Measurements from ENCODE around the gene VCAM1. TPM values are rescaled to one million over a fixed set of nuclear protein-coding genes. Genes with fewer than 3 reads are reported as not detected.

The VCAM1 gene
- total RNA-seq, 1 experiment from 2014 or later, result 0.94 TPM

DNA sequence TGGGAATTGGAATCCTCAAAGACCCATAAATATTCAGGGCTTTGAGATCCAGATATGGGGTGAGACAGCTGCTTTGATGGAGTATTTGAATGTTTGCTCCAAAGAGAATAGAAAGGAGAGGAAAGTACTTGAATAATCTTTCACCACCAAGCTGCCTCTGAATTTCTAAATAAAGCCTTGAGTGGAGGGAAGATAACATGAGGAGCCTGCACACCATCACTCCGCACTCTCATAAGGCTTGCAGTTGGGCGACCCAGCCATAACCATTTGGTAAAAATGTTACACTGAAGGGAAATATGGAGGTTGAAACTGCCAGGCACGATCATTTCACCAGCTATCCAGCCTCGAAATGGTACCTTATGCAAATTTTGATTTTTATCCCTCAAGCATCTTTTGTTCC, 38.4 kb downstream of the VCAM1 start:
- H3K4me3 Mint-ChIP-seq (ENCODE audit: low read depth, unreplicated experiment), result no peak overlapping the region
- no peak overlapping the region for H3K27ac Mint-ChIP-seq (ENCODE audit: unreplicated experiment)
- H3K9me3 Mint-ChIP-seq (ENCODE audit: low read depth, unreplicated experiment), result no peaks in the 10 kb centered on the region
- DNase-seq, result no peak
- H3K27me3 Mint-ChIP-seq (ENCODE audit: unreplicated experiment), result no peaks in the 10 kb centered on the region
- no peaks in the 10 kb centered on the region for H3K36me3 Mint-ChIP-seq (ENCODE audit: insufficient read depth, unreplicated experiment)
- intact Hi-C loops (cut with micrococcal nuclease; ENCODE audit: unreplicated experiment), result no loop called here
- TF ChIP-seq, protein P1, sequence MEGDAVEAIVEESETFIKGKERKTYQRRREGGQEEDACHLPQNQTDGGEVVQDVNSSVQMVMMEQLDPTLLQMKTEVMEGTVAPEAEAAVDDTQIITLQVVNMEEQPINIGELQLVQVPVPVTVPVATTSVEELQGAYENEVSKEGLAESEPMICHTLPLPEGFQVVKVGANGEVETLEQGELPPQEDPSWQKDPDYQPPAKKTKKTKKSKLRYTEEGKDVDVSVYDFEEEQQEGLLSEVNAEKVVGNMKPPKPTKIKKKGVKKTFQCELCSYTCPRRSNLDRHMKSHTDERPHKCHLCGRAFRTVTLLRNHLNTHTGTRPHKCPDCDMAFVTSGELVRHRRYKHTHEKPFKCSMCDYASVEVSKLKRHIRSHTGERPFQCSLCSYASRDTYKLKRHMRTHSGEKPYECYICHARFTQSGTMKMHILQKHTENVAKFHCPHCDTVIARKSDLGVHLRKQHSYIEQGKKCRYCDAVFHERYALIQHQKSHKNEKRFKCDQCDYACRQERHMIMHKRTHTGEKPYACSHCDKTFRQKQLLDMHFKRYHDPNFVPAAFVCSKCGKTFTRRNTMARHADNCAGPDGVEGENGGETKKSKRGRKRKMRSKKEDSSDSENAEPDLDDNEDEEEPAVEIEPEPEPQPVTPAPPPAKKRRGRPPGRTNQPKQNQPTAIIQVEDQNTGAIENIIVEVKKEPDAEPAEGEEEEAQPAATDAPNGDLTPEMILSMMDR (IDR thresholded peaks at IDR 0.05; ENCODE audit: unreplicated experiment), result no peak
- no peaks in the 10 kb centered on the region for H3K4me1 Mint-ChIP-seq (ENCODE audit: low read depth, unreplicated experiment)
- CTCF ChIA-PET, result no interaction called here
- BruUV-seq (replicated peaks), result no TSS peak

DNA sequence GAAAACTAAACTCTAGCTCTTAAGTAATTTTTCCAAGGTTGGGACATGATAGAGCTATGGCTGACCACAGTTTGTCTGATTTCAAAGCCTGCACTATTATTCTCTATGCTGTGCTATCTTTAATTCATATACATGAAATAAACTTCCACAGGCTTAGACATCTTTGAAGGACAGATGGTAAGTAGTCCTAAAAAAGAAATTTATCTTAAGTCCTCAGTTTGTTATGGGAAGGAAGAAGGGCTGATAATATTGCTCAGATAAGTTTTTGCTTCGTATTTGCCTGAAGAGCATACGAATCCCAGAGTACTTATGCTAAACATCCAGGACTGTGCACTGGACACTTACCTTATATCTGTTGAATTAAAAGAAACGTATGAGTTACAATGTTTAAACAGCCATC, 39.6 kb downstream of the VCAM1 start:
- CTCF ChIA-PET, result no interaction called here
- Mint-ChIP-seq H3K27me3 (ENCODE audit: unreplicated experiment) (no peaks in the 10 kb centered on the region), H3K36me3 (ENCODE audit: insufficient read depth, unreplicated experiment) (no peaks in the 10 kb centered on the region), H3K4me3 (ENCODE audit: low read depth, unreplicated experiment) (no peak overlapping the region), H3K27ac (ENCODE audit: unreplicated experiment) (no peak overlapping the region), H3K4me1 (ENCODE audit: low read depth, unreplicated experiment) (no peaks in the 10 kb centered on the region), H3K9me3 (ENCODE audit: low read depth, unreplicated experiment) (no peaks in the 10 kb centered on the region)
- TF ChIP-seq, protein P1 (IDR thresholded peaks at IDR 0.05; ENCODE audit: unreplicated experiment), result no peak
- DNase-seq, result no peak
- no TSS peak for BruUV-seq (replicated peaks)
- intact Hi-C loops (cut with micrococcal nuclease; ENCODE audit: unreplicated experiment), result no loop called here

DNA sequence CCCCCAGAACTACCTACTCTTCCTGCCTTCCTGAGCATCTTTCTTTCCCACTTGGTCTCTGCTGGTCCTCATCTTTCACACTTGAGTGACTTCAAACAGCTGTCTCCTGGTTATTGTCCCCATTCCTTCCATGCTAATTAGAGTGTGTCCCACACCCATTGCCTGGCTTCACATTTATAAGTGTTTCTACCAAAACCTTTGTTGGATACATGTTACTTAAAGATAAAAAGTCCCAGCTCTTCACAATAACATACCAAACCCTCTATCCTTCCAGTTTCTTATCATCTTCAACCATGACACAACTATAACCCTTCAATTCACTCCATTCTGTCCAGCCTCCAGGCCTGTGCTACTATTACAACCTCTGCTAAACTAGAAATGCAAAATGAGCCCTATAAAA, 41.0 kb downstream of the VCAM1 start:
- Mint-ChIP-seq H3K4me3 (ENCODE audit: low read depth, unreplicated experiment) (no peak overlapping the region), H3K9me3 (ENCODE audit: low read depth, unreplicated experiment) (no peaks in the 10 kb centered on the region), H3K27ac (ENCODE audit: unreplicated experiment) (no peak overlapping the region), H3K36me3 (ENCODE audit: insufficient read depth, unreplicated experiment) (no peaks in the 10 kb centered on the region), H3K27me3 (ENCODE audit: unreplicated experiment) (no peaks in the 10 kb centered on the region), H3K4me1 (ENCODE audit: low read depth, unreplicated experiment) (no peaks in the 10 kb centered on the region)
- TF ChIP-seq, protein P1 (IDR thresholded peaks at IDR 0.05; ENCODE audit: unreplicated experiment), result no peak
- BruUV-seq (replicated peaks), result no TSS peak
- DNase-seq, result no peak
- intact Hi-C loops (cut with micrococcal nuclease; ENCODE audit: unreplicated experiment), result no loop called here
- CTCF ChIA-PET, result no interaction called here

DNA sequence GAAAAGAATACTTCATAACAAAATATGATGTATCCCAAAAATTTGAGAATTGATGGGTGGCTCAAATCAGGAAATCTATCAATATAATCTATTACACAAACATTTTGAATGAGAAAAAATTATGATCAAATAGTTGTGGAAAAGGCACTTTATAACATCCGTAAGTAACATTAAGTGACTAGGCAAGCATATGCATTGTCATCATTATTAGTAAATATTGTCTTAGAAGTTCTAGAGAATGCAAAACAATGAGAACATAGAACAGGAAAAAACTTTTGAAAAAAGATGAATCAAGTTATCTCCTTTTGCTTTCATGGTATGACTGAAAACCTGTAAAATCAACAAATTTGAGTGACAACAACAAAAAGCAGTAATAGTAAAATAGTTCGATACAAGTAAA, 42.9 kb downstream of the VCAM1 start:
- Mint-ChIP-seq H3K27me3 (ENCODE audit: unreplicated experiment) (no peaks in the 10 kb centered on the region), H3K4me3 (ENCODE audit: low read depth, unreplicated experiment) (no peak overlapping the region), H3K4me1 (ENCODE audit: low read depth, unreplicated experiment) (peaks cover 9% of the 10 kb centered on the region), H3K9me3 (ENCODE audit: low read depth, unreplicated experiment) (no peaks in the 10 kb centered on the region), H3K36me3 (ENCODE audit: insufficient read depth, unreplicated experiment) (no peaks in the 10 kb centered on the region), H3K27ac (ENCODE audit: unreplicated experiment) (no peak overlapping the region)
- no peak for DNase-seq
- BruUV-seq (replicated peaks), result no TSS peak
- intact Hi-C loops (cut with micrococcal nuclease; ENCODE audit: unreplicated experiment), result no loop called here
- TF ChIP-seq, protein P1 (IDR thresholded peaks at IDR 0.05; ENCODE audit: unreplicated experiment), result no peak
- CTCF ChIA-PET, result no interaction called here

All from Calu3 (cell line).